Measurements from ENCODE around the gene TBXA2R.

GRCh38 chr19:3619631-3620012 is 12.9 kb upstream of the TBXA2R start:
- TF ChIP-seq, protein P1, sequence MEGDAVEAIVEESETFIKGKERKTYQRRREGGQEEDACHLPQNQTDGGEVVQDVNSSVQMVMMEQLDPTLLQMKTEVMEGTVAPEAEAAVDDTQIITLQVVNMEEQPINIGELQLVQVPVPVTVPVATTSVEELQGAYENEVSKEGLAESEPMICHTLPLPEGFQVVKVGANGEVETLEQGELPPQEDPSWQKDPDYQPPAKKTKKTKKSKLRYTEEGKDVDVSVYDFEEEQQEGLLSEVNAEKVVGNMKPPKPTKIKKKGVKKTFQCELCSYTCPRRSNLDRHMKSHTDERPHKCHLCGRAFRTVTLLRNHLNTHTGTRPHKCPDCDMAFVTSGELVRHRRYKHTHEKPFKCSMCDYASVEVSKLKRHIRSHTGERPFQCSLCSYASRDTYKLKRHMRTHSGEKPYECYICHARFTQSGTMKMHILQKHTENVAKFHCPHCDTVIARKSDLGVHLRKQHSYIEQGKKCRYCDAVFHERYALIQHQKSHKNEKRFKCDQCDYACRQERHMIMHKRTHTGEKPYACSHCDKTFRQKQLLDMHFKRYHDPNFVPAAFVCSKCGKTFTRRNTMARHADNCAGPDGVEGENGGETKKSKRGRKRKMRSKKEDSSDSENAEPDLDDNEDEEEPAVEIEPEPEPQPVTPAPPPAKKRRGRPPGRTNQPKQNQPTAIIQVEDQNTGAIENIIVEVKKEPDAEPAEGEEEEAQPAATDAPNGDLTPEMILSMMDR (IDR thresholded peaks at IDR 0.05) = no peak
- no peak for TF ChIP-seq ZFX (IDR thresholded peaks at IDR 0.05; ENCODE audit: borderline replicate concordance)

All from 22Rv1 (cell line).